T-helper 1 cell (primary cell): ENCODE data around the gene FBXO48.
"Not testable (repeated sequence)": the region's sequence is repeated elsewhere in the genome, so short reads cannot be mapped to it uniquely, and the experiment has no call there.

ENCODE experiments used
- DNase-seq, 5 donors: peaks; one replicate each; pipeline ENCODE4 v3.0.0-alpha.2; 2012 to 2020

The FBXO48 gene

DNA sequence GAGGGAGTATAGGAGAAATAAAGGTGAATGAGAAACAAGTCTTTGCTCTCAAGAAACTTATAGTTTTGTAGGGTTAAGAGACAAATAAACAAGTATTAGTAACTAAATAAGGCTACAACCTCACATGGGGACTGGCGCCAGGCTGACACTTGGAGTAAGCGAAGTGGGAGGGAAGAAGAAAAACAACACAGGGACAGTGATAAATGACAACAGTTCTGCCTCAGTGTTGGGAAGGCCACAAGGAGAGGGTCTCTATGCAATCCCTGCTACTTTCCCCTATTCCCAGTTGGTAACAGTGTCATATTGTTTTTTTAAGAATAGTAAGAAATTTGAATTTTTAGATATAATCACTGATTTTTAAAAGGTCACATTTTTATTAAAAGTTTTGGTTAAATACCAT is 4.3 kb upstream of the FBXO48 start:
- DNase-seq: no peak

GRCh38 chr2:68469935-68470334 is 2.8 kb upstream of the FBXO48 start:
- no peak for DNase-seq

- no peak for DNase-seq
Observed at GRCh38 chr2:68468801-68469200, 1.7 kb upstream of the FBXO48 start.

DNA sequence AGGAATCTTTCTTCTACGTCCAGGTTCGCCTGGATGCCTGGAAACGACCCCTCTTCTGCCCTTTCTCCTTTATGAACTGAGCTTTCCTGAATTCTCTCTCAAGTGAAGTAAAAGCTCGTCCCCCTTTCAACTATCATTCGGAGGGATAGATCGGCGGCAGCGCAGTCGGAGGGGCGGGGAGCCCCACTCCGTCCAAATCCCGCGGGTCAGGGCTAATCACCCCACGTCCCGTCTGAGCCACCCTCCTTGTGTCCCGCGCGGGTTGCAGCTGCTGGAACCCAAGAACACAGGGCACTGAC is 367 bp downstream of the FBXO48 start:
- no peak for DNase-seq

GRCh38 chr2:68466361-68466777 is 725 bp downstream of the FBXO48 start:
- peak in 4 of 5 donors; percentile 46 to 80 (median 53) for DNase-seq

DNA sequence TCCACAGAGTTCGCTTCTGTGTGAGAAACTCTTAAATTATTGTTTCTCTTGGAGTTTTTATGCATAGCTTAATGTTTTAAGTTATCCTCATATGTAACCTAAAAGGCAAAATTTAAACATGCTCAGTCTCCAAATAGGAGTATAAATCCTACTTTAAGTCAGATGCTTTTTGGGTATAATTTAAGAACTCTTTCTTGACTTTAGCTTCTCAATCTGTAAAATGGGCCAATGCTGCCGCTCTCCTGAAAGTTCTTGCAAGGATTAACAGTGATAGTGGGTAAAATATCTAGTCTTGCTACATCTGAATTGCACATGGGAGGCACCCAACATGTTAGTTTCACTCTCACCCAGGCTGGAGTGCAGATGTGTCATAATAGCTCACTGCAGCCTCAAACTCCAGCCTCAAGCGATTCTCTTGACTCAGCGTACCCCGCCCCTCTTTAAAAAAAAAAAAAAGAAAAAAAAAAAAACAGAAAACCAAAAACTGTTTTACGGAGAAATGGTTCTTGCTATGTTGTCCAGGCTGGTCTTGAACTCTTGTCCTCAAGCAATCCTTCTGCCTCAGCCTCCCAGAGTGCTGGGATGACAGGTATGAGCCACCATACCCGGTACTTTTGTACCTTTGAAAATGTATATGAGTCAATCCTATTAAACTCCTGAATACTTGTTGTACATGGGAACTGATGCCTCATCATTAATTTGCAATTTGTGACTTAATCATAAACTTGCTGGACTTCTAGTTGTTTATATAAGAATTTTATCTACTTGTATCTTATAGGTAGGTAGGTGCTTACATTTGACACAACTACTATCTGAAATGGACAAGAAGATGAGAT is 1.8 kb downstream of the FBXO48 start:
- peak in 2 of 5 donors; percentile 30 to 83 for DNase-seq

DNA sequence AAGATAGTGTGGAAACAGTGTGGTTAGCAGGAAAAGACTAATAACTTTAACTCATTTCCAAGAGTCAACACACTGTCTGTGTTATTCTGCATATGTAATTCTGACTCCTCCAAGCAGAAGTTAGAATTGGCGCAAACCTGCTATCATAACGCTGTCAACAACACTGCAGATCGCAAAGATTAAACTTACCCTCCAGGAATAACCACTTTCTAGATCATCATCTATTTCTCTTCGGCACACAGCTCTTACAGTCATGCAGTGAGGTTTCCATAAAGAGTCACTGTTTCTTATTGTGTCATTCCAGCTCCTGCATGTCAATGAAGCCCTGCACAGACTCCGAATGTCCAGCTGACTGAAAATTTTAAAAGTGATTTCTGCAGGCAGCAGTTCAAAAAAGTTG is 2.4 kb downstream of the FBXO48 start:
- no peak for DNase-seq

DNA sequence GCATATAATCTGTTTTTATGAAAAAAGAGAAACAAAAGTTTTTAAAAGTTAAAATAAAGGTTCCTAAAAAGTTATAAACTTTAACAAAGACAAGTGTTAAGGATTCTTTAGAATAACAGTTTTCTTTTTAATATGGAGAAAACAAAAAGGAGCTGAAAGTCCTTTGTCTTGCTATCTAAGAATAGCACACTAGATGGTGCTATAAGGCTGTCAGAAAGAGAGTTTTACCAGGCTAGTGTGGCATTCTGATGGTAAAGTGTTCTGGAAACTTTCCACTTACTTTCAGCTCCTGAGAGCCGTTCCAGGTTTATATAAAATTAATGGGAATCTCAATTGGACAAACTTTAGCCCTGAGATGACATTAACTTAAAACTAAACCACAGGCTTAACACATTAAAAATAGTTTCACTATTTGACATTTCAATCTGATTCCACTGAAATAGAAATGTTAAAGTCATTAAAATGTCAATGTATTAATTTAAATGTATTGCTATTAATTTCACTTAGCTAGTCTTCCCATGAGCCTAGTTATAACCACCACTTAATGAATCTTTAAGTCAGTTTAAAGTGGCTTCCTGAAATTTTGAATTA is 3.7 kb downstream of the FBXO48 start:
- DNase-seq: peak in 1 of 5 donors; percentile 60

DNA sequence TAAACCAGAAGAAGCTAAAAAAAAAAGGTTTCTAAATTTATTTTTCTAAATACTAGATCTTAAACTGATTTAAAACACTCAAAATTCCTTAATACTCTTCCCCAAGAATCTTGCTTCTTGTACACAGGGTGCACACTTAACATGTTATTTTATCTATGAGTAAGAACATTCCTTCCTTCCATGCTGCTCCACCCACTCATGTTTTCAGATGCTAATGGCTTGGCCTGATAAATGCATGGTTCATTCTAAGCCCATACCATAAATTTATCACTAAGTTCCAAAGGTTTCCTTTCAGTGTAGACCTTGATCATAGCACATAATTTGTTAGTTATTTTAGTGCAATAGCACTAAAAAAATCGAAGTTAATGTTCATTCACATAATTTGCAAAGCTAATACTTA is 8.1 kb downstream of the FBXO48 start:
- DNase-seq: no peak

- no peak for DNase-seq
Observed at GRCh38 chr2:68456198-68456597, 10.9 kb downstream of the FBXO48 start.

- DNase-seq: no peak
Observed at GRCh38 chr2:68454719-68455118, 12.4 kb downstream of the FBXO48 start.

DNA sequence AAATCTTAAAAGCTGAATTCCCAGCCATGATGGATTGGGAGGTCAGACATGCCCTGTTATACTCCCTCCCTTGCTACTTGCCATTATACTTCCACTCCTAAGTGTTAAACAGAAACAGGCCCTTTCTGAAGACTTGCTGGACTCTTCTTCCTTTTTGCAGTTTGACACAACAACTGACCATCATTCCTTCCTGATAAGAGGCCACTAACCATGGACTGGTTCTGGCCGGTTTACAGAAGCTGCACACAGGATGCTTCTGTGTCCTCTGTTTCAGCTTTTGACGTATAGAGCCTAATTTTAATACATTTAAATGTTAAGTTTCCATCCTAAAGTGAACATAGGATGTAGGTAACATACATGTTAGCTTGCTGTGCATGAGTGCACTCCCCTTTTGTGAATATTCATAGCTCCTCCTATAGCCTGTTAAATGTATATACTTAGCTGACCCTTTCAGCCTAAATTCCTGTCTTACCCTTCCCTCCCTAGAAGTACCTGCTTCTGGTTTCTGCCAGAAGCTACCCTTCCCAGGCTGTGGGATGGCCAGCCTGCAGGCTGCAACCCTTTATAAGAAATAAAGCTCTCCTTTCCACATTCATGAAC is 13.2 kb downstream of the FBXO48 start:
- no peak for DNase-seq

- DNase-seq: no peak
Observed at GRCh38 chr2:68452158-68452900, 14.8 kb downstream of the FBXO48 start.

GRCh38 chr2:68448671-68449653 is 18.1 kb downstream of the FBXO48 start:
- DNase-seq: no peak

GRCh38 chr2:68447118-68447517 is 20.0 kb downstream of the FBXO48 start:
- no peak for DNase-seq

DNA sequence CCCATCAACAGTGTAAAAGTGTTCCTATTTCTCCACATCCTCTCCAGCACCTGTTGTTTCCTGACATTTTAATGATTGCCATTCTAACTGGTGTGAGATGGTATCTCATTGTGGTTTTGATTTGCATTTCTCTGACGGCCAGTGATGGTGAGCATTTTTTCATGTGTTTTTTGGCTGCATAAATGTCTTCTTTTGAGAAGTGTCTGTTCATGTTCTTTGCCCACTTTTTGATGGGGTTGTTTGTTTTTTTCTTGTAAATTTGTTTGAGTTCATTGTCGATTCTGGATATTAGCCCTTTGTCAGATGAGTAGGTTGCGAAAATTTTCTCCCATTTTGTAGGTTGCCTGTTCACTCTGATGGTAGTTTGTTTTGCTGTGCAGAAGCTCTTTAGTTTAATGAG is 20.7 kb downstream of the FBXO48 start:
- not testable (repeated sequence) for DNase-seq

GRCh38 chr2:68441994-68442322 is 25.1 kb downstream of the FBXO48 start:
- no peak for DNase-seq

DNA sequence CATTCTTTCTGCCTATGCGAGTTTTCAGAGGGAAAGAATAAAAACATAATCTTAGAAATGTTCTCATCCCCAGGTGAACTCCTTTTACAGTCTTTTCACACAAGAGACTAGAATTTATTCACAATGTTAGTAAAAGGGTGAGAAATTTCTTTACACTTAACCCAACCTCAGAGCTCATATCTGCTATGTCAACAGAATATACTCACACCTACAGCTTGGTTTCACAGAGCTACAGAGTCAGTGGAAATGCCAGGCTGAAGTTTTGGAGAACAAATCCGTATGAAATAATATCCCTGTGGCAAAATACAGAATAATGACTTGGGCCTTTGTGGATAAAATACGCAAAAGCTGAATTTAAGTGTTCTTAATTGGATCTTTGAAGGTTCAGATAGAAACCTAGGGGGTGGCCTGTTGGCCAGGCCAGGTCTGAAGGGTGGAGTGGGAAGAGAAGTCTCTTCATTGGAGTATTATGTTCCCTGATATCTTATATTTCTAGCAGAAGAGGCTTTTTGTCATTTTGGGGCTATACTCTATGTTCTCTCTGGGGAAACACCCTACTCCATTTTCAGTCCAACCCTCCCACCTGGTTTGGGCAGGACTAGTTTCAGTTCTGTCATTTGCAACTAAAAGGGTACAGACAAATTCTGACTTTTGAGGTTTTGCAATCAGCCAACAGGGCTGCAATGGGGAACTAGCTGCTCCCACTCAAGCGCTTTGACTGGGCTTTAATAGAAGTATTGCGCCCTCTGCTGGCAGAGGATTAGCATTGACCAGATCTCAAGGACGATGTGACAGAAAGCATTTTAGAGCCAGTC is 25.7 kb downstream of the FBXO48 start:
- DNase-seq: peak; percentile 63 to 88 (median 77)

DNA sequence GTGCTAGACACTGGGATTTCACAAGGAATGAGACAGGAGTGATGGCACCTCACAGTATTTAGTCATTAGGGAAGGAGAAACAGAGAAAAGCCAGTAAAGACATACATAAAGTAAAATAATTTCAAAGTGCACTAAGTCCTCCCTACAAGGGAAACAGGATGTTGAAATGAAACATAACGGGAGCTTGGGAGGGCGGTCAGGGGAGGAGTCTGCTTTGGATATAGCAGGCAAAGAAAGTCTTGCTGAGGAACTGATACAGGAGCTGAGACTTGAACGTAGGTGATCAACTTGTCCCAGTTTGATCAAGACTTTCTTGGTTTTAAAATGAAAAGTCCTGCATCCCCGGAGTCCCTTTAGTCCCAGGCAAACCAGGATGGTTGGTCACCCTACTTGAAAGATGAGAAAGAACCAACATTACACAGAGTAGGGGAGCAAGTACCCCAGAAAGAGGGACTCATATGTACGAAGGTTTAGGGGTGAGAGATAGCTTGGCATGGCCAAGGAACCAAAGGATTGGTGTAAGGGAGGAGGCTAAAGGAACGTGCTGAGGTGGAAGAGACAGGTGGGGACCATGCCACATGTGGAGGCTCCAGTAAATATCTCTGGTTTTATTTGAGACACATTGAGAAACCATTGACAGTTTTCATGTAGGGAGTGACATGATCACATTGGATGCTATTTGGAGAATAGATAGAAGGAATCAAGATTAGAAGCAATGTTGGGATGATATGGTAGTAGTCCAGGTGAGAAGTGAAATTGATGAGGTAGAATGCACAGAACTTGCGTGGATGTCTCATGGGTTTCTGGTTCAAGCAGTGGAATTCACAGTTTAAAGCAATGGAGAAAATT is 28.4 kb downstream of the FBXO48 start:
- no peak for DNase-seq

DNA sequence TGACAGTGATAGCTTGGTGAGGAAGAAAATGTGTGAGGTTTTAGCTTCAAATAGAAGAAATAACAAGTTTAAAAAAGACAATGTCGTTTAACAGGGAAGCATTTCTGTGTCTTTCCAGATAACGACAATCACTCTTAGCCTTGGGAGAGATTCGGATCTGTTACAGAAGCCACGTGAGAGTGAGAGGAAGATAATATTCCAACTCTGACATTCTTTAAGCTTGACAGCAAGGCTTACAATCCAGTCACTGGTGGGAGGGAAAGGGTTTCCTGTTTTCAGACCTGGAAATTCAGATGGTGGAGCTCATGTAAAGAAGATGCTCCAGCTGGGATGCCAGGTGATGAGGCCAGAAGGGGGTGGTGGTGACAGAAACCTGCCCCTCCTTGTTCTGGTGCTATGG is 30.8 kb downstream of the FBXO48 start:
- no peak for DNase-seq

GRCh38 chr2:68435615-68436014 is 31.5 kb downstream of the FBXO48 start:
- DNase-seq: no peak
